AG04449 (cell line): ENCODE measurements around the gene KRTAP13-1.

Experiments used
- CTCF ChIA-PET: fragments of 350-600 bp; formaldehyde crosslinking; extraction: SDS; loops from one replicate; lab custom pipeline; 2021; ENCODE audit warnings: antibody characterized with exemption; lab: Yijun Ruan, JAX
- POLR2A ChIA-PET: fragments of 400-600, 350-600 bp; formaldehyde crosslinking; extraction: SDS; loops from one replicate; lab custom pipeline; 2020; ENCODE audit warnings: antibody characterized with exemption, inconsistent platforms; lab: Yijun Ruan, JAX
- DNase-seq: peaks from one replicate; pipeline ENCODE4 v3.0.0-alpha.2; 2010; ENCODE audit warnings: low read depth, low spot score
- H3K4me3 ChIP-seq: 2 replicates; pipeline ENCODE4 v1.5.1; 2011; ENCODE audit warnings: low read depth, mild to moderate bottlenecking, control low read depth, low read length
- CTCF ChIP-seq: IDR thresholded peaks from one replicate; pipeline ENCODE4 v1.5.1; 2011; ENCODE audit warnings: mild to moderate bottlenecking, moderate library complexity, low read length, control low read depth, inconsistent platforms; ENCODE audit not compliant: insufficient read depth; ENCODE audit errors: missing control alignments

Gene KRTAP13-1

GRCh38 chr21:30426731-30427130 lies 30.9 kb downstream of the KRTAP13-1 start:
- CTCF ChIA-PET = no interaction called here
- H3K4me3 ChIP-seq = no peak overlapping the region
- DNase-seq = no peak
- POLR2A ChIA-PET = no interaction called here
- TF ChIP-seq CTCF = no peak

- no peak within 1 kb of the TSS for H3K4me3 ChIP-seq
- ChIA-PET POLR2A (no interaction called here), CTCF (no interaction called here)
- no peak for TF ChIP-seq CTCF
- no peak for DNase-seq
These were observed 34.4 kb downstream of the KRTAP13-1 start, which contains the start of gene KRTAP13-4 for GRCh38 chr21:30430170-30430655. Gene KRTAP13-4 (plus strand): TSS chr21:30430220. CDS start chr21:30430276, 56 bp downstream.

GRCh38 chr21:30434033-30434631 lies 38.3 kb downstream of the KRTAP13-1 start:
- DNase-seq = no peak
- POLR2A ChIA-PET = no interaction called here
- CTCF ChIA-PET = no interaction called here
- peak; percentile 52 for TF ChIP-seq CTCF
- no peak overlapping the region for H3K4me3 ChIP-seq

DNA sequence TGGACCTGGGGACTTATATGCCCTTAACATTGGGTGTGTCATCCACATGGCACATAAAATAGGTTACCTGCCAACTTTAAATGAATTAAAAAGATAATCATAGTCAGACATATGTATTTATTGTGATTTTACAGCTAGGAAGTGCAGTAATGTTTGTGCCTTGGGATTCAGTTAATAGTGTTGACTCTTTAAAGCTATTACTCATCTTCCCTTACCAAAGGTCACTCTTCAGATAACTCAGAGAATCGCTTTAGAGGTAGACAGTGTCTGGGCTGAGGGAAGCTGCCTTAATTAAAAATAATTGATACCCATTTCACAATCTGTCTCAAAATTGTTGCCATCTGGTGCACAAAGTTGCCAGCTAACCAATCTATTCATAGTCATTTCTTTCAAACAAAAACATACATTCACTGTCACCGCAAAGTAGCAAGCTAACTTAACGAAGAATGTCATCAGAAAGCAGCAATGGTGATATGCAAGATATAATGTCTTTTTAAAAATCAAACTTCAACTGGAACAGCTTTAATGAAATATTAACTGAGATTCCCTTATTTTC lies 41.3 kb downstream of the KRTAP13-1 start:
- no peak for TF ChIP-seq CTCF
- POLR2A ChIA-PET = no interaction called here
- DNase-seq = no peak
- CTCF ChIA-PET = no interaction called here
- no peak overlapping the region for H3K4me3 ChIP-seq

DNA sequence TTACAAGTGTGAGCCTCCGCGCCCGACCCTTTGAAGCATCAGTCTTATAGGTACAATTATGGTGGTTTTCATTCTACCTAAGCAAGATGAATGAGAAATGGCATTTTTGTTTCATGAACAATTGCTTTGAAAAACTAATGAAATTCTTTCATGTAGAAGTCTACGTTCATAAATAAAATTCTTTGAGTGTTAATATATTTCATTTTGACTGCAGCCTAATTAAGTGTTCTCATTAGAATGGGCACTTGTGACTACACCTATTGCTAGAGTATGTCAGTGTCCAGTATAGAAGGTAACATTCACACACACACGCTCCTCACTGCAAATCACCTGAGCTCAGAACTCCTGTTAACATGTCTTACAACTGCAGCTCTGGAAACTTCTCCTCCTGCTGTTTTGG lies 44.1 kb downstream of the KRTAP13-1 start, which contains the start of gene KRTAP15-1:
Gene KRTAP15-1, plus strand, starts transcription at position 301 of the 400 bp plus-strand sequence. Its CDS starts 53 bp downstream, at position 354.
- TF ChIP-seq CTCF = no peak
- no peak within 1 kb of the TSS for H3K4me3 ChIP-seq
- ChIA-PET CTCF (no interaction called here), POLR2A (no interaction called here)
- no peak for DNase-seq

DNA sequence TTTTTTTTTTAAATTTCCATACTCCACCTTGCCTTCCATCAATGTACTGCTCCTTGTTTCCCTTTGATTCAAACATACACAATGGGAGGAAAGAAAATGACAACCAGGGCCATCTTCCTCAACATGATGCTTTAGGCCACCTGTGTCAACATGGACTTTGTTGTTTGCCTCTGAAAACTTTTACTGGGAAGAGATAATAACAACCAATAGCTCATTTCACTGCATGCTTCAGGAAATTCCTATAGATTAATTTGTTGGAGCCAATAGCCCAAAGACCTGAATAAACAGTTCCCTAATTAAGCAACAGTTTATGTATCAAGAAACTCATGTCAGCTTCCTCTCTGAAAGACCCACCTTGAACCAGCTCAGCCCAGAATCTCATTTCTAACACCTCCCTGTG lies 47.4 kb downstream of the KRTAP13-1 start:
- no peak for TF ChIP-seq CTCF
- no peak overlapping the region for H3K4me3 ChIP-seq
- POLR2A ChIA-PET = no interaction called here
- CTCF ChIA-PET = no interaction called here
- no peak for DNase-seq
